HepG2 (cell line): ENCODE measurements around the gene RDH16. TPM values are rescaled to one million over a fixed set of nuclear protein-coding genes. Genes with fewer than 3 reads are reported as not detected.

ENCODE experiments used
- EZH2 ChIP-seq: conservative IDR thresholded peaks from 2 replicates; pipeline ENCODE4 v1.6.1; 2012; ENCODE audit warnings: mild to moderate bottlenecking, low read depth, low read length, moderate library complexity
- HNF4G ChIP-seq, 2 experiments: sonication (generic) in 1 of 2; formaldehyde crosslinking in 1 of 2; IDR thresholded peaks; 2 replicates each; pipeline versions ENCODE4 v1.4.0 to v1.6.1; 2011 to 2020; ENCODE audit warnings: borderline replicate concordance in 2 of 2, low read depth in 2 of 2, mild to moderate bottlenecking in 2 of 2, low read length in 1 of 2, missing genetic modification reagents in 1 of 2, moderate library complexity in 1 of 2
- HOXA7 ChIP-seq: sonication (generic); formaldehyde crosslinking; IDR thresholded peaks from 2 replicates; pipeline ENCODE4 v1.8.1; 2022; ENCODE audit warnings: mild to moderate bottlenecking, missing genetic modification reagents, moderate library complexity
- KDM3A ChIP-seq: IDR thresholded peaks from 2 replicates; pipeline ENCODE4 v1.6.1; 2018; ENCODE audit warnings: low read depth, missing compliant biosample characterization
- POGZ ChIP-seq: sonication (generic); formaldehyde crosslinking; IDR thresholded peaks from 2 replicates; pipeline ENCODE4 v1.4.0; 2020; ENCODE audit warnings: mild to moderate bottlenecking, missing genetic modification reagents
- SIX4 ChIP-seq: sonication (generic); formaldehyde crosslinking; IDR thresholded peaks from 2 replicates; pipeline ENCODE4 v1.4.0; 2020; ENCODE audit warnings: missing genetic modification reagents
- ZNF180 ChIP-seq: sonication (generic); formaldehyde crosslinking; IDR thresholded peaks from 2 replicates; pipeline ENCODE4 v1.4.0; 2020; ENCODE audit warnings: low read depth, missing genetic modification reagents, borderline replicate concordance
- ZNF230 ChIP-seq: sonication (generic); formaldehyde crosslinking; IDR thresholded peaks from 2 replicates; pipeline ENCODE4 v1.4.0; 2020; ENCODE audit warnings: mild to moderate bottlenecking, missing genetic modification reagents
- ZNF468 ChIP-seq: sonication (generic); formaldehyde crosslinking; IDR thresholded peaks from 2 replicates; pipeline ENCODE4 v1.8.0; 2022; ENCODE audit warnings: mild to moderate bottlenecking, moderate library complexity, missing genetic modification reagents
- ZNF674 ChIP-seq: sonication (generic); formaldehyde crosslinking; IDR thresholded peaks from 2 replicates; pipeline ENCODE4 v1.5.0; 2020; ENCODE audit warnings: low read depth, mild to moderate bottlenecking, missing genetic modification reagents
- polyA plus RNA-seq, 8 experiments: library from polyadenylated mRNA; depleted of rRNA in 3 of 8; stranded (reverse) in 7 of 8; unstranded in 1 of 8; fragments of >200 nt; fragmentation: Illumina TruSeq in 4 of 8; extraction: Trizol in 4 of 8; gene quantifications; 2 replicates each; pipeline versions ENCODE4 v1.2.1 to v1.2.3, GENCODE V29; 2011 to 2016; ENCODE audit warnings: low read depth in 4 of 8, missing spikeins in 1 of 8, mixed read lengths in 1 of 8; ENCODE audit not compliant: insufficient read depth in 1 of 8
- total RNA-seq, 5 experiments: library from RNA; depleted of rRNA; stranded (reverse); fragments of >200 nt; fragmentation: Illumina TruSeq; extraction: Trizol; gene quantifications; 2 replicates each; pipeline ENCODE4 v1.2.3, GENCODE V29; 2016; ENCODE audit warnings: low read depth in 1 of 5
- TF ChIP-seq, protein P1 (sequence below): sonication (generic); formaldehyde crosslinking; conservative IDR thresholded peaks from 2 replicates; pipeline ENCODE4 v1.4.0; 2020; ENCODE audit warnings: mild to moderate bottlenecking, missing genetic modification reagents, moderate library complexity

RDH16 gene
- total and polyA plus RNA-seq, 2 of the 13 experiments (the other 11 are each of a cell fraction or from before 2014, with no cell fraction given), result 0.05 to 0.13 TPM

- TF ChIP-seq HNF4G (IDR thresholded peaks at IDR 0.05; ENCODE audit: borderline replicate concordance, low read depth, low read length), result no peak
- TF ChIP-seq HNF4G (CRISPR knock-in tag; IDR thresholded peaks at IDR 0.05; ENCODE audit: borderline replicate concordance, low read depth), result no peak
- no peak for TF ChIP-seq ZNF468
- TF ChIP-seq, protein P1, sequence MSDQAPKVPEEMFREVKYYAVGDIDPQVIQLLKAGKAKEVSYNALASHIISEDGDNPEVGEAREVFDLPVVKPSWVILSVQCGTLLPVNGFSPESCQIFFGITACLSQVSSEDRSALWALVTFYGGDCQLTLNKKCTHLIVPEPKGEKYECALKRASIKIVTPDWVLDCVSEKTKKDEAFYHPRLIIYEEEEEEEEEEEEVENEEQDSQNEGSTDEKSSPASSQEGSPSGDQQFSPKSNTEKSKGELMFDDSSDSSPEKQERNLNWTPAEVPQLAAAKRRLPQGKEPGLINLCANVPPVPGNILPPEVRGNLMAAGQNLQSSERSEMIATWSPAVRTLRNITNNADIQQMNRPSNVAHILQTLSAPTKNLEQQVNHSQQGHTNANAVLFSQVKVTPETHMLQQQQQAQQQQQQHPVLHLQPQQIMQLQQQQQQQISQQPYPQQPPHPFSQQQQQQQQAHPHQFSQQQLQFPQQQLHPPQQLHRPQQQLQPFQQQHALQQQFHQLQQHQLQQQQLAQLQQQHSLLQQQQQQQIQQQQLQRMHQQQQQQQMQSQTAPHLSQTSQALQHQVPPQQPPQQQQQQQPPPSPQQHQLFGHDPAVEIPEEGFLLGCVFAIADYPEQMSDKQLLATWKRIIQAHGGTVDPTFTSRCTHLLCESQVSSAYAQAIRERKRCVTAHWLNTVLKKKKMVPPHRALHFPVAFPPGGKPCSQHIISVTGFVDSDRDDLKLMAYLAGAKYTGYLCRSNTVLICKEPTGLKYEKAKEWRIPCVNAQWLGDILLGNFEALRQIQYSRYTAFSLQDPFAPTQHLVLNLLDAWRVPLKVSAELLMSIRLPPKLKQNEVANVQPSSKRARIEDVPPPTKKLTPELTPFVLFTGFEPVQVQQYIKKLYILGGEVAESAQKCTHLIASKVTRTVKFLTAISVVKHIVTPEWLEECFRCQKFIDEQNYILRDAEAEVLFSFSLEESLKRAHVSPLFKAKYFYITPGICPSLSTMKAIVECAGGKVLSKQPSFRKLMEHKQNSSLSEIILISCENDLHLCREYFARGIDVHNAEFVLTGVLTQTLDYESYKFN, result no peak
- TF ChIP-seq KDM3A (CRISPR knock-in tag), result no peak
- no peak for TF ChIP-seq ZNF230 (CRISPR knock-in tag)
- TF ChIP-seq HOXA7 (CRISPR knock-in tag), result no peak
- no peak for TF ChIP-seq EZH2
- no peak for TF ChIP-seq ZNF674 (CRISPR knock-in tag)
- no peak for TF ChIP-seq SIX4 (CRISPR knock-in tag)
- TF ChIP-seq POGZ (CRISPR knock-in tag), result no peak
- TF ChIP-seq ZNF180, result no peak
These were observed 40.9 kb upstream of the RDH16 start (continued) for GRCh38 chr12:56998316-56998715.
